Endothelial cell of hepatic sinusoid (primary cell): Measurements from ENCODE around the gene LRRC37A2.
"Not testable (repeated sequence)": the region's sequence is repeated elsewhere in the genome, so short reads cannot be mapped to it uniquely, and the experiment has no call there.

ENCODE experiments used
- in situ Hi-C: cut with HindIII; loops from 2 replicates; pipeline ENCODE4 v1.10.0; 2017; ENCODE audit warnings: low sequenced_read_pairs

The LRRC37A2 gene

GRCh38 chr17:46591332-46591731 lies 79.1 kb downstream of the LRRC37A2 start:
- in situ Hi-C loops, result not testable (repeated sequence)

GRCh38 chr17:46598344-46598931 lies 86.2 kb downstream of the LRRC37A2 start:
- in situ Hi-C loops, result not testable (repeated sequence)

GRCh38 chr17:46600767-46601166 lies 88.5 kb downstream of the LRRC37A2 start:
- in situ Hi-C loops, result not testable (repeated sequence)

DNA sequence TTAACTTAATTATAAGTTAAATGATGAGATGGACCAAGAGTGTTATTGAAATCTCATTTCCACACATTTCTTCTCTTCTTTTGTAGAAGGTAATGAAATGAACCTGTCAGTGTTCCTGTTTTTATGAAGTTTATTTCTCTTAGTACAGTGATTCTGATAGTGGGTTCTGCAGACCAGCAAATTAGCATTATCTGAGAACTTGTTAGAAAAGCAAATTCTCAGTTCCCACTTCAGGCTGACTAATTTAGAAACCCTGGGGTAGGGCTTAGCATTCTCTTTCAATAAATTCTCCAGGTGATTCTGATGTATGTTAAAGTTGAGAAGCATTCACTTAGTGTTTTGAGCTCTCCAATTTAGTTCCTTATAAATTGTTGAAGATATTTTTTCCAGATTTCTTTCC lies 90.9 kb downstream of the LRRC37A2 start:
- in situ Hi-C loops, result not testable (repeated sequence)
